ENCODE results near the gene UBE2Z. TPM values are rescaled to one million over a fixed set of nuclear protein-coding genes. Genes with fewer than 3 reads are reported as not detected.

Gene UBE2Z
- total and polyA plus RNA-seq, 2 of the 13 experiments (the other 11 are each of a cell fraction or from before 2014, with no cell fraction given), result 63.2 to 122 TPM

DNA sequence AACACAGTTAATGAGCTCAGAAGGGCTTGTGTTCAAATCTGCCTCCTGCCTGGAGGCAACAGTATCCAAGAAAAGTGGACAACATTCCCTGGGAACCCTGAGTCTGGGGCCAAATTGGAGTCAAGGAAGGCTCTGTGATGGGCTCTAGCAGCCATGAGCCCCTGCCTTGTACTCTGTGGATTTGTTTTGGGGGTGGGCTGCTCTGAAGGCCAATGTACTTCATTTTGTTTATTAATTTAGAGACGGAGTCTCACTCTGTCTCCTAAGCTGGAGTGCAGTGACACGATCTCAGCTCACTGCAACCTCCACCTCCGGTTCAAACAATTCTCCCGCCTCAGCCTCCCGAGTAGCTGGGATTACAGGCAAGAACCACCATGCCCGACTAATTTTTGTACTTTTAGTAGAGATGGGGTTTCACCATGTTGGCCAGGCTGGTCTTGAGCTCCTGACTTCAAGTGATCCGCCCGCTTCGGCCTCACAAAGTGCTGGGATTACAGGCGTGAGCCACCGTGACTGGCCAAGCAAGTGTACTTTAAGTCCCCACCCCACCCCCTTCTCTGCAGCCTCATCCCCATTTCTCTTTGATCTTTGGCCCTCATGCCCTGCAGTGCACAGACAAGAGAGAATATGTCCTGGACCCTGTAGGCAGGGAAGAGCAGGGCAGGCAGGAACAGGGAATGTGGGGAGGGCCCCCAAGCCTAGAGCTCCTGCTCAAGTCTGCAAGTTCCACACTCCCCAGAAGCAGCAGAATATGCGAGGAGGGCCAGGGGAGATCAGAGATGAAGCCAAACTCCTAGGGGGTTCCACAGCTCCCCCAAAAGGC lies 62.9 kb downstream of the UBE2Z start (continued):
- TF ChIP-seq ZNF292 (CRISPR knock-in tag; IDR thresholded peaks at IDR 0.05; ENCODE audit: borderline replicate concordance, low read depth), result peak; percentile 98
- TF ChIP-seq, protein P1, sequence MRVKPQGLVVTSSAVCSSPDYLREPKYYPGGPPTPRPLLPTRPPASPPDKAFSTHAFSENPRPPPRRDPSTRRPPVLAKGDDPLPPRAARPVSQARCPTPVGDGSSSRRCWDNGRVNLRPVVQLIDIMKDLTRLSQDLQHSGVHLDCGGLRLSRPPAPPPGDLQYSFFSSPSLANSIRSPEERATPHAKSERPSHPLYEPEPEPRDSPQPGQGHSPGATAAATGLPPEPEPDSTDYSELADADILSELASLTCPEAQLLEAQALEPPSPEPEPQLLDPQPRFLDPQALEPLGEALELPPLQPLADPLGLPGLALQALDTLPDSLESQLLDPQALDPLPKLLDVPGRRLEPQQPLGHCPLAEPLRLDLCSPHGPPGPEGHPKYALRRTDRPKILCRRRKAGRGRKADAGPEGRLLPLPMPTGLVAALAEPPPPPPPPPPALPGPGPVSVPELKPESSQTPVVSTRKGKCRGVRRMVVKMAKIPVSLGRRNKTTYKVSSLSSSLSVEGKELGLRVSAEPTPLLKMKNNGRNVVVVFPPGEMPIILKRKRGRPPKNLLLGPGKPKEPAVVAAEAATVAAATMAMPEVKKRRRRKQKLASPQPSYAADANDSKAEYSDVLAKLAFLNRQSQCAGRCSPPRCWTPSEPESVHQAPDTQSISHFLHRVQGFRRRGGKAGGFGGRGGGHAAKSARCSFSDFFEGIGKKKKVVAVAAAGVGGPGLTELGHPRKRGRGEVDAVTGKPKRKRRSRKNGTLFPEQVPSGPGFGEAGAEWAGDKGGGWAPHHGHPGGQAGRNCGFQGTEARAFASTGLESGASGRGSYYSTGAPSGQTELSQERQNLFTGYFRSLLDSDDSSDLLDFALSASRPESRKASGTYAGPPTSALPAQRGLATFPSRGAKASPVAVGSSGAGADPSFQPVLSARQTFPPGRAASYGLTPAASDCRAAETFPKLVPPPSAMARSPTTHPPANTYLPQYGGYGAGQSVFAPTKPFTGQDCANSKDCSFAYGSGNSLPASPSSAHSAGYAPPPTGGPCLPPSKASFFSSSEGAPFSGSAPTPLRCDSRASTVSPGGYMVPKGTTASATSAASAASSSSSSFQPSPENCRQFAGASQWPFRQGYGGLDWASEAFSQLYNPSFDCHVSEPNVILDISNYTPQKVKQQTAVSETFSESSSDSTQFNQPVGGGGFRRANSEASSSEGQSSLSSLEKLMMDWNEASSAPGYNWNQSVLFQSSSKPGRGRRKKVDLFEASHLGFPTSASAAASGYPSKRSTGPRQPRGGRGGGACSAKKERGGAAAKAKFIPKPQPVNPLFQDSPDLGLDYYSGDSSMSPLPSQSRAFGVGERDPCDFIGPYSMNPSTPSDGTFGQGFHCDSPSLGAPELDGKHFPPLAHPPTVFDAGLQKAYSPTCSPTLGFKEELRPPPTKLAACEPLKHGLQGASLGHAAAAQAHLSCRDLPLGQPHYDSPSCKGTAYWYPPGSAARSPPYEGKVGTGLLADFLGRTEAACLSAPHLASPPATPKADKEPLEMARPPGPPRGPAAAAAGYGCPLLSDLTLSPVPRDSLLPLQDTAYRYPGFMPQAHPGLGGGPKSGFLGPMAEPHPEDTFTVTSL (CRISPR knock-in tag; IDR thresholded peaks at IDR 0.05; ENCODE audit: borderline replicate concordance), result peak; percentile 87
- TF ChIP-seq ZNF629 (CRISPR knock-in tag; conservative IDR thresholded peaks at IDR 0.05), result peak; percentile 68
- no peak for TF ChIP-seq ZNF496 (CRISPR knock-in tag; IDR thresholded peaks at IDR 0.05; ENCODE audit: insufficient replicate concordance)
- no peak for TF ChIP-seq ZNF251 (CRISPR knock-in tag; IDR thresholded peaks at IDR 0.05)
- TF ChIP-seq YEATS2 (CRISPR knock-in tag; IDR thresholded peaks at IDR 0.05; ENCODE audit: borderline replicate concordance), result peak; percentile 55; the same call in 1 of the 2 replicates
- TF ChIP-seq ZNF816 (CRISPR knock-in tag; IDR thresholded peaks at IDR 0.05; ENCODE audit: borderline replicate concordance), result peak; percentile 13; the same call in 1 of the 2 replicates
- peak; percentile 87 for TF ChIP-seq ASH2L (IDR thresholded peaks at IDR 0.05; ENCODE audit: insufficient read length, low read depth, low read length)
- TF ChIP-seq SNAPC2 (CRISPR knock-in tag; IDR thresholded peaks at IDR 0.05), result peak; percentile 88
- TF ChIP-seq IKZF1 (IDR thresholded peaks at IDR 0.05), result no peak
- TF ChIP-seq NPAS2 (CRISPR knock-in tag; IDR thresholded peaks at IDR 0.05; ENCODE audit: borderline replicate concordance), result no peak
- TF ChIP-seq, protein P2, sequence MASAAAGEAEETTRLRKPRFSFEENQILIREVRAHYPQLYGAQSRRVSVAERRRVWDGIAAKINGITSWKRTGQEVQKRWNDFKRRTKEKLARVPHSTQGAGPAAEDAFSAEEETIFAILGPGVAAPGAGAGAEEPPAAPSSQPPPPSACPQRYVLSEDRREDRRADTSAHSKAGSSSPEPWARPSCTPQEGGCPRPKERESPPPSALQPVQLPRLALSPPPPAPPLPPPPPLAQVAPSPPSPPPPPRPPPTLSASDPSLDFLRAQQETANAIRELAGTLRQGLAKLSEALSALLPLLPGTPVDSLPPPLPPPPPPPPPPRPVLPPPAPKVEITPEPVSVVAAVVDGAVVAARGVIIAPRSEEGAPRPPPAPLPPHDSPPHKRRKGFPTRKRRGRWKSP (CRISPR knock-in tag; IDR thresholded peaks at IDR 0.05), result peak; percentile 79
- TF ChIP-seq PHF8 (CRISPR knock-in tag; IDR thresholded peaks at IDR 0.05), result peak; percentile 67
- TF ChIP-seq ZNF775 (CRISPR knock-in tag; IDR thresholded peaks at IDR 0.05; ENCODE audit: borderline replicate concordance), result no peak
- peak; percentile 69 for TF ChIP-seq KAT8 (CRISPR knock-in tag; IDR thresholded peaks at IDR 0.05)

Data from HepG2 (cell line).